Amniotic epithelial cell (primary cell): Measurements from ENCODE around the gene ILKAP.
A peak's percentile ranks its signal among the peaks of the same experiment; 100 is the strongest.

ENCODE experiments used
- DNase-seq: peaks from one replicate; pipeline ENCODE4 v3.0.0-alpha.2; 2010; ENCODE audit warnings: low read depth

Gene ILKAP

GRCh38 chr2:238133499-238134392 lies 69.7 kb downstream of the ILKAP start:
- no peak for DNase-seq

DNA sequence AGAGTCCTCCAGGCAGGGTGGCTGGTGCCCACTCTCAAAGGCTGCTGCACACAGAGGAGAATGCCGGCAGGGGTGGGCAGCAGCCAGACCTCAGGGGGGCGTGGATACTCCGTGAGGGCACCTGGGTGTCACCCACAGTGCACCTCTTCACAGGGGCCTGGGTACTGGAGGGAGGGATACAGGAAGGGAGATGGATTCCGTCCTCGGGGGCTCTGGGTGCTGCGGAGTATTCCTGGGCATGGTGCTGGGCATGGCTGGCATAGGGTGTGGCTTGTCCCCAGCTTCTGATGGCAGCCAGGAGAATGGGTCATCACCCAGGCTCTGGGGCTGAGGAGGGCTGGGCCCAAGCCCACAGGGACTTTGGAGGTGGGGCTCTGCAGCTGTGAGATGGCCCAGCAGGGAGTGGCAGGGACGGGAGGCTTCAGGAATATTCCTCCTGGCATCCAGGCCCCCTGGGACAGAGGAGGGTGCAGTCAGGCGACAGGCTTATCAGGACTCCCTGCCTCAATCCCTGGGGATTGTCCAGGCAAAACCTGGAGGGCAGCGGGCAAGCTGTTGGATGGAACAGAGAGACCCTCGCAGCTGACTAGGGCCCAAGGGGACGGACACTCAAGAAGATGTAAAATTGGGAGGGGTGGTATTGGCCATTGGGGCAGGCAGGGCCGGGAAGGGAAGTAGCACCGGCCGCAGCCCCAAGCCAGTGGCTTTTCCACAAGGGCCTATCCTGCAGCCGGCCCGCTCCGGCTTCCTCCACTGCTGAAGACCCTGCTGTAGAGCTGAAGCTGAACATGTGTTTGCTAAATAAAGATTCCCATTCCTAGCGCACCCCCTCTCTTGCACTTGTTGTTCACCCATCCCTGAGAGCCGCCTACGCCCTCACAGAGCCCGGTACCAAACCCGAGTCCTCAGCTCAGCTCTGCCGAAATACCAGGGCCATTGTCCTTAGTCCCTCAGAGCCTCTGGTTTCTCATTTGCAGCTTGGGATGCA lies 70.7 kb downstream of the ILKAP start:
- DNase-seq: no peak

- no peak for DNase-seq
Measured at GRCh38 chr2:238131761-238132462, 71.6 kb downstream of the ILKAP start.

DNA sequence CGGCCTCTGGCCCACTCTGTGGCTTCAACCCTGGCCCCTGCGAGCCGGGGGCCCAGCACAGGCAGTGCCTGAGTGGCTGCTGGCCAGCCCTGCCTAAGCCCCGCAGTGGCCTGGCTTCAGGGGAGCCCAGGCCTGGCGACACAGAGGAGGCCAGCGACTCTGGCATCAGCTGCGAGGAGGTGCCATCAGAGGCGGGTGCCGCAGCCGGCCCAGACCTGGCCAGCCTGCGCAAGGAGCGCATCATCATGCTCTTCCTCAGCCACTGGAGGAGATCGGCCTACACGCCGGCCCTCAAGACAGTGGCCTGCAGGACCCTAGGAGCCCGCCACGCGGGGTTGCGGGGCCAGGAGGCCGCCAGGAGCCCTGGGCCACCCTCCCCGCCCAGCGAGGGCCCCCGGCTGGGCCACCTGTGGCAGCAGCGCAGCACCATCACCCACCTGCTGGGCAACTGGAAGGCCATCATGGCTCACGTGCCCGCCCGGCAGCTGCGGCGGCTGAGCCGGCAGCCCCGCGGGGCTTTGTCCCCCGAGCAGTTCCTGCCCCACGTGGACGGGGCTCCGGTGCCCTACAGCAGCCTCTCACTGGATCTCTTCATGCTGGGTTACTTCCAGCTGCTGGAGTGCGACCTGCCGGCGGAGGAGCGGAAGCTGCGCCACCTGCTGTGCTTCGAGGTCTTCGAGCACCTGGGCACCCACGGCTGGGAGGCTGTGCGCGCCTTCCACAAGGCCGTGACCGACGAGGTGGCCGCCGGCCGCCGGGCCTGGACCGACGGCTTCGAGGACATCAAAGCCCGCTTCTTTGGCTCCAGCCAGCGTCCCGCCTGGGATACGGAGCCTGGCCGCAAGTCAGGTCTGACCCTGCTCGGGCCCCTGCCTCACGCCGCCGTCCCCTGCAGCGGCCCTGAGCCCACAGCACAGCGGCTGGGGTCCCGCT lies 72.5 kb downstream of the ILKAP start:
- no peak for DNase-seq

- no peak for DNase-seq
Measured at GRCh38 chr2:238130111-238130695, 73.3 kb downstream of the ILKAP start.

GRCh38 chr2:238129166-238130010 lies 74.1 kb downstream of the ILKAP start:
- DNase-seq: no peak

- no peak for DNase-seq
Measured at GRCh38 chr2:238128534-238129001, 74.9 kb downstream of the ILKAP start.

- DNase-seq: no peak
Measured at GRCh38 chr2:238128061-238128440, 75.4 kb downstream of the ILKAP start.

- peak; percentile 65 for DNase-seq
Measured at GRCh38 chr2:238127165-238128060, 76.1 kb downstream of the ILKAP start.

DNA sequence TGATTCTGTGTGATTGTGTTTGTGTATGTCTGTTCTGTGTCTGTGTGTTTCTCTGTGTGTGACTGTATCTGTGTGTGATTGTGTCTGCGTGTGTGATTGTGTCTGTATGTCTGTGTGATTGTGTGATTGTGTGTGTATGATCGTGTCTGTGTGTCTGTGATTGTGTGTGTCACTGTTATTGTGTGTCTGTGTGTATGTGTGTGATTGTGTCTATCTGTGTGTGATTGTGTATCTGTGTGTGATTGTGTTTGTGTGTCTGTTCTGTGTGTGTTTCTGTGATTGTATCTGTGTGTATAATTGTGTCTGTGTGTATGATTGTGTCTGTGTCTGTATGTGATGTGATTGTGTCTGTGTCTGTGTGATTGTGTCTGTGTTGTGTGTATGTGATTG lies 76.7 kb downstream of the ILKAP start:
- DNase-seq: no peak

DNA sequence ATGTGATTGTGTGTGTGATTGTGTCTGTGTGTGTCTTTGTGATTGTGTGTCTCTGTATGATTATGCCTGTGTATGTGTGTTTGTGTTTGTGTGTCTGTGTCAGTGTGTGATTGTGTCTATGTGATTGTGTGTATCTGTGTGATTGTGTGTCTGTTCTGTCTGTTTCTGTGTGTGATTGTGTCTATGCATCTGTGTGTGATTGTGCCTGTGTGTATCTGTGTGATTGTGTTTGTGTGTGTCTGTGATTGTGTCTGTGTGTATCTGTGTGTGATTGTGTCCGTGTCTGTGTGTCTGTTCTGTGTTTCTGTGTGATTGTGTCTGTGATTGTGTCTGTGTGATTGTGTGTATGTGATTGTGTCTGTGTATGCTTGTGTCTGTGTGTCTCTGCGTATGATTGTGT lies 77.2 kb downstream of the ILKAP start:
- no peak for DNase-seq

- DNase-seq: no peak
Measured at GRCh38 chr2:238125127-238125885, 78.2 kb downstream of the ILKAP start.

DNA sequence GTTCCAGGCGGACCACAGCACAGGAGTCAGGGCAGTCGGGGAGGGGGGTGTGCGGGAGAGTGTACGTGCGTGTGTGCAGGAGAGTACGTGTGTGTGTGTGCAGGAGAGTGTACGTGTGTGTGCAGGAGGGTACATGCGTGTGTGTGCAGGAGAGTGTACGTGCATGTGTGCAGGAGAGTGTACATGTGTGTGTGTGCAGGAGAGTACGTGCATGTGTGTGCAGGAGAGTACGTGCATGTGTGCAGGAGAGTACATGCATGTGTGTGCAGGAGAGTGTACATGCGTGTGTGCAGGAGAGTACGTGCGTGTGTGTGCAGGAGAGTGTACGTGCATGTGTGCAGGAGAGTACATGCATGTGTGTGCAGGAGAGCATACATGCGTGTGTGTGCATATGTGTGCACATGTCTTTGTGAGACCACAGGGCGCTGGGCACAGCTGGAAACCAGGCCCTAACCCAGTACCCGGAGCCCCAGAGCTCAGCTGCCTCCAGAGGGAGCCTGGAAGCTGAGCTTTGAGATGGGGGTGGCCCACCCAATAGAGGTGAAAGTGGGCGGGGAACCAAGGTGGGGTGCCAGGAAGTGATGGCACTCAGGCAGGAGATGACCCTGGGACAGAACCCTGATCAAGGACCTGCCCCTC lies 78.9 kb downstream of the ILKAP start:
- DNase-seq: no peak

DNA sequence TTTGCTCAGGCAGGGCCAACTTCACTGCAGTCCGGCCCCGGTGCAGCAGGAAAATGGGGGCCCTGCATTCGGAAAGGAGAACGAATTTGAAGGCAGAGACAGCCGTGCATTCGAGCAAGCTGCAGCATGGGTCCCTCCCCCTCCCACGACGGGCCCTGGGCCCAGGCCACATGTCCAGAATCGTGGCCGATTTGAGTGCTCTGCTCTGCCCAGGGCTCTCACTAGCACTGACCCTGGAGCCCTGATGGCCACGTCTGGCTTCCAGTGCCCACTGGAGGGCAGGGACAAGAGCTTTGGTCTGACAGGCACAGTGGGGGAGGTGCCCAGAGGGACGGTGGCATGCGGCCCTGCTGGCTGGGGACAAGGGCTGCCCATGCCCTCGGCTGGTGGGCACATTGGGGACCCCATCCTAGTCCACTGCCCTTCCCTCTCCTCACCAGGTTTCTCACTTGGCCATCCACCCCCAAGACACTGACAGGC lies 79.5 kb downstream of the ILKAP start:
- no peak for DNase-seq

DNA sequence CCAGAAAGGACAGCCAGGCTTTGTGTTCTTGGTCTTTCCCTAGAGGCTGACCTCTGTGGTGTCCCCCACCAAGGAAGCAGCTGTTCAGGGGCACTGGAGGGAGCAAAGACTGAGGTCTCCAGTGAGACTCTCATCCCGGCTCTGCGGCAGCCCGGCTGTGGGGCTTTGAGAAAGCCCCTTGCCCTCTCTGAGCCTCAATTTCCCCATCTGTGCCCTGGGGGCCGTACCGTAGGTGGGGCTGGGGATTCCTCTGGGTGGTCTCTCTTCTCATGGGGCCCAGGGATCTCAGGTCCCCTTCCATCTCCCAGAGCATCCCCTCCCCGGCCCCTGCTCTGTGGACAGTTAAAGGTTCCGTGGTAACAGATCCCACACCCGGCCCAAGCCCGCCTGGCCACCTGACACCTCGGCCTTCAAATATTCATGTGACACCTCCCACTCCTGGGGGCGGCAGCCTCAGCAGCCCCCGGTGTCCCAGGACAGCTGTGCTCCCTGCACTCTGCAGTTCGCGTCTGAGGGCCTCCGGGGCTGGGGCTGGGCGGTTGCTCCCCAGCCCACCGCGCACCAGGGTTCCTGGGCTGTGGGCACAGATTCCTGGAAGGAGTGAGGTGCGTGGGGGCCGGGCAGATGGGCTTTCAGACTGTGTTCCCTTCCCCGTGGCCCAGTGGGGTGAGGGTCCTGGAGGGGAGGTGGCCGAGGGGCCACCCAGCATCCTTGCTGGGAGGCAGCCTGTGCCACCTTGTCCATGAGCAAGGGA lies 80.1 kb downstream of the ILKAP start:
- no peak for DNase-seq
